CD14-positive monocyte (primary cell): ENCODE measurements around the gene MDH1B. TPM values are rescaled to one million over a fixed set of nuclear protein-coding genes. Genes with fewer than 3 reads are reported as not detected.

Source experiments
- DNase-seq, 3 donors: peaks; one replicate each; pipeline ENCODE4 v3.0.0-alpha.2; 2011 to 2022
- H2AFZ ChIP-seq: 2 replicates; pipeline ENCODE4 v1.6.0; 2012; ENCODE audit warnings: mild to moderate bottlenecking, low read depth, low read length, inconsistent platforms; ENCODE audit not compliant: insufficient read depth, poor library complexity, severe bottlenecking
- H3K27ac ChIP-seq, 2 donors: 1 replicate in 1 of 2; 2 replicates in 1 of 2; pipeline ENCODE4 v1.5.1; 2012 to 2013; ENCODE audit warnings: low read length in 2 of 2, control low read depth in 1 of 2, inconsistent platforms in 1 of 2, low read depth in 1 of 2, mild to moderate bottlenecking in 1 of 2
- H3K27me3 ChIP-seq, 2 donors: one replicate each; pipeline versions ENCODE4 v1.6.0 to v1.6.1; 2011 to 2013; ENCODE audit warnings: low read length in 2 of 2; ENCODE audit not compliant: control insufficient read depth in 2 of 2, insufficient read depth in 2 of 2
- H3K36me3 ChIP-seq, 2 donors: replicated peaks in 1 of 2; 1 replicate in 1 of 2; 2 replicates in 1 of 2; pipeline versions ENCODE4 v1.5.1 to v1.6.1; 2012 to 2013; ENCODE audit warnings: low read length in 2 of 2, control low read depth in 1 of 2, inconsistent platforms in 1 of 2, mild to moderate bottlenecking in 1 of 2; ENCODE audit not compliant: insufficient read depth in 2 of 2, control insufficient read depth in 1 of 2
- H3K4me1 ChIP-seq, 2 donors: 1 replicate in 1 of 2; 2 replicates in 1 of 2; pipeline versions ENCODE4 v1.5.1 to v1.6.1; 2012 to 2013; ENCODE audit warnings: low read length in 2 of 2, control low read depth in 1 of 2, inconsistent platforms in 1 of 2, mild to moderate bottlenecking in 1 of 2, moderate library complexity in 1 of 2; ENCODE audit not compliant: insufficient read depth in 2 of 2, control insufficient read depth in 1 of 2
- H3K4me2 ChIP-seq: replicated peaks from 2 replicates; pipeline ENCODE3; 2012; ENCODE audit warnings: low read length, moderate library complexity, mild to moderate bottlenecking; ENCODE audit not compliant: poor library complexity, severe bottlenecking; ENCODE audit errors: extremely low read depth
- H3K4me3 ChIP-seq, 3 experiments: fragments of 200-600 bp in 1 of 3; sonication (generic) in 1 of 3; replicated peaks in 1 of 3; 1 replicate in 2 of 3; 2 replicates in 1 of 3; pipeline ENCODE4 v1.5.1; 2011 to 2013; ENCODE audit warnings: low read length in 3 of 3, mild to moderate bottlenecking in 3 of 3, control low read depth in 2 of 3, low read depth in 2 of 3, inconsistent platforms in 1 of 3, moderate library complexity in 1 of 3
- H3K79me2 ChIP-seq: 2 replicates; pipeline ENCODE4 v1.6.0; 2012; ENCODE audit warnings: mild to moderate bottlenecking, control low read depth, inconsistent platforms, low read length, moderate library complexity; ENCODE audit not compliant: insufficient read depth
- H3K9ac ChIP-seq: 2 replicates; pipeline ENCODE4 v1.6.0; 2017; ENCODE audit warnings: low read length, mild to moderate bottlenecking; ENCODE audit not compliant: insufficient read depth, poor library complexity, severe bottlenecking
- H3K9me3 ChIP-seq, 2 donors: replicated peaks in 1 of 2; 1 replicate in 1 of 2; 2 replicates in 1 of 2; pipeline versions ENCODE4 v1.5.1 to v1.6.1; 2012 to 2013; ENCODE audit warnings: low read length in 2 of 2, control low read depth in 1 of 2; ENCODE audit not compliant: control insufficient read depth in 1 of 2, insufficient read depth in 1 of 2
- H4K20me1 ChIP-seq: 2 replicates; pipeline ENCODE4 v1.6.0; 2012; ENCODE audit warnings: mild to moderate bottlenecking, low read length, control low read depth, moderate library complexity; ENCODE audit not compliant: insufficient read depth
- H3K27ac Mint-ChIP-seq, 7 donors: one replicate each; pipeline ENCODE4 v1.8.0; 2020; ENCODE audit warnings: mild to moderate bottlenecking in 7 of 7, mixed read lengths in 7 of 7, moderate library complexity in 6 of 7, inconsistent platforms in 2 of 7
- H3K27me3 Mint-ChIP-seq, 3 donors: one replicate each; pipeline ENCODE4 v1.8.0; 2021 to 2022; ENCODE audit warnings: low read depth in 3 of 3, mild to moderate bottlenecking in 3 of 3, mixed read lengths in 3 of 3, moderate library complexity in 3 of 3, inconsistent platforms in 1 of 3
- H3K36me3 Mint-ChIP-seq, 2 donors: one replicate each; pipeline ENCODE4 v1.8.0; 2020; ENCODE audit warnings: mixed read lengths in 2 of 2, inconsistent platforms in 1 of 2, mild to moderate bottlenecking in 1 of 2
- H3K4me1 Mint-ChIP-seq: one replicate; pipeline ENCODE4 v1.8.0; 2020; ENCODE audit warnings: mild to moderate bottlenecking, mixed read lengths
- H3K4me3 Mint-ChIP-seq, 2 donors: one replicate each; pipeline ENCODE4 v1.8.0; 2020; ENCODE audit warnings: mild to moderate bottlenecking in 2 of 2, mixed read lengths in 2 of 2, moderate library complexity in 1 of 2
- H3K9me3 Mint-ChIP-seq, 7 donors: one replicate each; pipeline ENCODE4 v1.8.0; 2020 to 2022; ENCODE audit warnings: mixed read lengths in 7 of 7, mild to moderate bottlenecking in 6 of 7, moderate library complexity in 6 of 7, inconsistent platforms in 2 of 7
- CTCF ChIP-seq: fragments of 200-600 bp; IDR thresholded peaks from one replicate; pipeline ENCODE4 v1.8.0; 2022; ENCODE audit warnings: antibody characterized with exemption, mild to moderate bottlenecking
- WGBS: methylation state at CpG from one replicate; pipeline ENCODE4 v1.1.5; 2013; ENCODE audit warnings: missing lambda C conversion rate; ENCODE audit not compliant: insufficient coverage; 5-methylcytosine and 5-hydroxymethylcytosine counted together
- intact Hi-C, 2 donors: fragments of 100-400 bp; cut with micrococcal nuclease; formaldehyde crosslinking; loops; one replicate each; pipeline versions ENCODE4 v1.15.0 to v1.15.1; 2023
- polyA plus RNA-seq, 3 donors: library from polyadenylated mRNA; depleted of rRNA in 1 of 3; unstranded in 2 of 3; stranded (reverse) in 1 of 3; fragments of 300-500 nt in 2 of 3; fragments of >200 nt in 1 of 3; fragmentation: Illumina TruSeq in 2 of 3; gene quantifications; 1 replicate in 2 of 3; 2 replicates in 1 of 3; pipeline ENCODE4 v1.2.3, GENCODE V29; 2012 to 2021

MDH1B gene
- polyA plus RNA-seq, 3 donors = not detected

GRCh38 chr2:206790311-206790935 lies 25.3 kb upstream of the MDH1B start:
- no peaks in the 10 kb centered on the region for H3K27me3 ChIP-seq
- DNase-seq = no peak
- no peak for TF ChIP-seq CTCF
- H3K79me2 ChIP-seq = no peaks in the 10 kb centered on the region
- H3K9me3 ChIP-seq = no peaks in the 10 kb centered on the region
- intact Hi-C loops = no loop called here
- H3K9ac ChIP-seq = no peak overlapping the region
- no peak overlapping the region for H2AFZ ChIP-seq
- Mint-ChIP-seq H3K36me3 (peaks cover 72 to 77% of the 10 kb centered on the region in 2 donors), H3K27ac (no peak overlapping the region), H3K9me3 (no peaks in the 10 kb centered on the region), H3K4me1 (no peaks in the 10 kb centered on the region), H3K4me3 (no peak overlapping the region), H3K27me3 (no peaks in the 10 kb centered on the region)
- H3K27ac ChIP-seq = no peak overlapping the region
- no peak overlapping the region for H3K4me3 ChIP-seq
- H3K36me3 ChIP-seq = peaks cover 74 to 95% of the 10 kb centered on the region in 2 donors
- no peaks in the 10 kb centered on the region for H3K4me1 ChIP-seq
- no peak overlapping the region for H3K4me2 ChIP-seq
- WGBS = no CpG with 5 or more reads among the region's 3 CpGs
- no peaks in the 10 kb centered on the region for H4K20me1 ChIP-seq

GRCh38 chr2:206784559-206785353 lies 19.6 kb upstream of the MDH1B start:
- no peaks in the 10 kb centered on the region for H3K4me1 ChIP-seq
- H3K9me3 ChIP-seq = peaks cover 0 to 7% of the 10 kb centered on the region in 2 donors
- Mint-ChIP-seq H3K9me3 (peaks cover 0 to 5% (median under 1%) of the 10 kb centered on the region in 7 donors), H3K27ac (peak overlapping the region in 2 of 7 donors; percentile 18 to 48), H3K4me1 (no peaks in the 10 kb centered on the region), H3K27me3 (no peaks in the 10 kb centered on the region), H3K36me3 (peaks cover 73 to 85% of the 10 kb centered on the region in 2 donors), H3K4me3 (no peak overlapping the region)
- no peak overlapping the region for H2AFZ ChIP-seq
- no peak overlapping the region for H3K9ac ChIP-seq
- intact Hi-C loops = loop anchor here in 1 of 2 donors (5.0 kb wide), 1 partner anchor 92 kb away; no protein-coding TSS in a partner anchor
- H3K79me2 ChIP-seq = peaks cover 3% of the 10 kb centered on the region
- no peak overlapping the region for H3K4me3 ChIP-seq
- H3K36me3 ChIP-seq = peaks cover 80 to 94% of the 10 kb centered on the region in 2 donors
- no peak overlapping the region for H3K27ac ChIP-seq
- H4K20me1 ChIP-seq = no peaks in the 10 kb centered on the region
- no peak overlapping the region for H3K4me2 ChIP-seq
- WGBS = 93% methylated on average over 4 of the region's 7 CpGs
- no peaks in the 10 kb centered on the region for H3K27me3 ChIP-seq
- DNase-seq = no peak
- TF ChIP-seq CTCF = no peak
